HG03139 (cell line): ENCODE measurements around the gene UBQLN1.
"Not testable (repeated sequence)": the region's sequence is repeated elsewhere in the genome, so short reads cannot be mapped to it uniquely, and the experiment has no call there.

Experiments
- ATAC-seq: cut with Tn5 transposase; IDR thresholded peaks from one replicate; pipeline ENCODE4 v1.9.1; 2021; ENCODE audit not compliant: unreplicated experiment

UBQLN1 gene

GRCh38 chr9:83707768-83708514 is at the start of gene UBQLN1:
Gene UBQLN1, minus strand, starts transcription at chr9:83707958. Its CDS starts 279 bp downstream, at chr9:83707679.
- peak; percentile 74 for ATAC-seq

DNA sequence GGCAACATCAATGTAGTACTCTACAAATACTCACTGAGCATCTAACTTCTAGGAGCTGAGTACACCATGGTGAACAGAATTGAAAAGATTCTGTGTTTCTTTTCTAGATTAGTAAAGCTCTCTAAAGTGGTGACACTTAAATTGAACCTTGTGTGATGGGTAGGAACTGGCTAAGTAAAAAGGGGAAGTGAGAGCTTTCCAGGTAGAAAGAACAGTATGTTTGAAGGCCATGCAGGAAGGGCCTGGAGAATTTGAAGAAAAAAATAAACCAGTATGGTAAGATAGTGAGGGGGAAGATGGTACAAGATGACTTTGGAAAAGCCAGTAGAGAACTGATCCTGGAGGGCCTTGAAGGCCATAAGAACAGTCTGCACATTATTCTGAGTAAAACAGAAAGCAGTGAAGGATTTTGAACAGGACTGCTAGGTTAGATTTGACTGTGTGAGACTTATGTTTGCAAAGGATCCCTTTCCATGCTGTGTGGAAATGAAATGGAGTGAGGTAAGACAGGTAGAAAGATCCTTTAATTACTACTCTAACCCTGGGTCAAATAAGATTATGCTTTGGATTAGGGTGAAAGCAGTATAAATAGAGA is 46.7 kb upstream of the UBQLN1 start:
- ATAC-seq: no peak

- no peak for ATAC-seq
Observed at GRCh38 chr9:83749706-83750105, 41.9 kb upstream of the UBQLN1 start.

DNA sequence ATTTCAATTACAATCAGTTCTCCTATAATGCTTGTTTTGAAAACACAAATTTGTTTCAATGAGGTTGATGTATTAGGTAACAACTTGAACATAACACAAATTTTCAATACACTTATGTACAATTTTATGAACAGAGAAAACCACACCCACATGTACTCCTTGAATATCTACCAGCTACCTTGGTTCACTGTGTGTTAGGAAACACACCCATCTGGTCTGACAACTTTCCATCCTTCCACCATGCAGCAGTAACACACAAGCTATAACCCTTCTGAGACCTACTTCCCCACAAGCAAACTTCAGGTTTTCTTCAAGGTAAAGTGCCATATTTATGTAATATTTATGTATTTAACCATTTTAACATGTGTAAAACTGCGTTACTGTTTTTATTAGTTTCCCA is 36.4 kb upstream of the UBQLN1 start:
- ATAC-seq: no peak

- no peak for ATAC-seq
Observed at GRCh38 chr9:83733739-83734138, 26.0 kb upstream of the UBQLN1 start.

GRCh38 chr9:83728591-83729368 is 21.0 kb upstream of the UBQLN1 start:
- not testable (repeated sequence) for ATAC-seq

- ATAC-seq: no peak
Observed at GRCh38 chr9:83724436-83724835, 16.7 kb upstream of the UBQLN1 start.

DNA sequence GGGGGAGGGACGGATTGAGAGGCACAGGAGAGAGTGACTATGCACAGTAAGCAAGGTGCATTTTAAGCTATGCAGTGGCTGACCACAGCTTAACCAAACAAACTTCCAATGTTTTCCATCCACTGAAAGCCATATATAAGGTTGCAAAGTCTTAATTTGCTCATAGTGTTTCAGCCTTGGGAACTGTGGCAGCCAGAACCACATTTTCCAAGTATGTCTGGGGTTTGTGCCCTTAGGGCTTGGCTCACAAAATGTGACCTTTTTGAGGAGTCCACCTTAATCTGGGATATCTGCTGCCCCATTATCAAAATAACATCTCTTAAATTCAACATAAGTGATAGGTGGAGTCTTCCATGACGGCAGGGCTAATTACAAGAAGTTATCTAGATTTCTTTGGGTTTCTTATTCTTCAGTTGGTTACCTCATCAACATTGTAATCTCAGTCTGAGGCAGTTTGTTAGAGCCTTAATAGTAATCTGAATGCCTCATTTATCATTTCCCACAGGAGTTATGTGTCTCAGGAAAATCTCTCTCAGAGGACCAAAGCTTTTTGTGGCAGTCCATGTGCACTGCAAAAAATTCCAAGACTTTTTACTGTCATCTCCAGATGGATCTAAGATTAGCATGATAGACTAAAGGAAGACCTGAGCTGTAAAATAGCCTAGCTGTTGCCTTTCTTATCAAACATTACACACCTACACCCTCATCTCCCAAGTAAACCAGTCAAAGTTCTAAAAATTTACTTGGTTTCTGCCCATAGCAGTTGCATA is 15.2 kb upstream of the UBQLN1 start:
- no peak for ATAC-seq

DNA sequence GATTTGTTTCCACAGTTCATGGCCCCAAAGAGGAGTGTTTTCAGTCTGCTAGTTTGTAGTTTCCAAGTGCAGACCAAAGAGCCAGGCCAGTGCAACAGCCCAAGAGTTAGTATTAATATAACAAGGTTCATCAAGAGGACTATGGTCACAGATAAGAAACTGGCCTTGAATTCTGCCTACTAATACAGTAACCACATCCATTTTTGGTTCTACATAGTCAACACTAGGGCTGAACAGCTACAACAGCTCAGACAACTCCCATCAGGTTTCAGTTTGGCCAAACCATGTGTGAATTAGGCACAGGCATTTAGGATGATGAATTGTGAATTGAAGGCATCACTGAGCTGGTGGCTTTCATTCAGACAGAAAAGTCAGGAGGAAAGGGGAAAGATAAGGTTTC is 13.8 kb upstream of the UBQLN1 start:
- ATAC-seq: no peak

DNA sequence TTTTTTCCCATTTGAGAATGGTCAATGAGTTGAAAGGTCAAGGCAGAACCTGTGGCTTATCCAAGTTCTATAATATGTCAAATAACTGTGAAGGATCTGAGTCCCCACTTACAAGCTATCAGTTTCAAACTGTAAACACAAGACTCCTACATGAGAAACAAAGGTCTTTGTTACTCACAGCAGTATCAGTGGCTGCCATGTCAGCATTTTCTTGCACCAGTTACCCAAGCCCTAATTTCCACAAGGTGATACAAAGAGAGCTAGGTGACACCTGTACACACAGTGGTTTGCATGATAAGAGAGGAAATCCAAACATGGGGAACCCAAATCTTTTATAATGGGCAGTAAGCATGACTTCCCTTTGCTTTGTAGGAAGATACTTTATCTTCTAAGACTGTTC is 8.0 kb upstream of the UBQLN1 start:
- no peak for ATAC-seq

GRCh38 chr9:83715221-83715620 is 7.5 kb upstream of the UBQLN1 start:
- no peak for ATAC-seq

GRCh38 chr9:83714329-83714728 is 6.6 kb upstream of the UBQLN1 start:
- ATAC-seq: no peak

DNA sequence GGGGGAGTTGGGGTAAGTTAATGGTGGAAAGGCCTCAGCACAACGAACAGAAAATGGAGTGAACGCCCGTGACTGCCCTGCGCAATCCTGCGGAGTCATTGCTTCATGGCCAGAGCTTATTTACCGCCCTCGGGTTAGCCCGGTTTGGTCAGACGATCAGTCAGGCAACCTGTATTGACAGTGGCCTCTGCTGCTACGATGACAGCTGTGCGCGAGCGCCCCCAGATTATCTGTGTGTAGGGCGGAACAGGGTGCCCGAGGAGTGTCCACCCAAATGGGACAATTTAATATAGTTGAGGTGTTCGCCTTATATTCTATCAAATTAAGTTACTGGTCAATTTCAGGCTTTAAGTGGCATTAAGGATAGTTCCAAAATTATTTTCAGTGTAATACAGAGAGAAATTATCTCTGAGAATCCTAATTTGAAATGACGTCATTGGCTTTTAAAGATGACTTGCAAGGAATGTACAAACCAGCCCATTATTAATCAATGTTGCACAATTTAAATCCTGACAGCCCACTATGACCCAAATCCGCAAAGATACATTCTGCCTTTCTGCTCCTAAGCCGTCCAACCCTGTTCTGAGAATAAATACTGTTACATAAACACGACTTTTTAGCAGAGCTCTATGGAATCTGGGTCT is 879 bp upstream of the UBQLN1 start:
- ATAC-seq: peak; percentile 47

- peak; percentile 45 for ATAC-seq
Observed at GRCh38 chr9:83707518-83707767, 315 bp downstream of the UBQLN1 start.

DNA sequence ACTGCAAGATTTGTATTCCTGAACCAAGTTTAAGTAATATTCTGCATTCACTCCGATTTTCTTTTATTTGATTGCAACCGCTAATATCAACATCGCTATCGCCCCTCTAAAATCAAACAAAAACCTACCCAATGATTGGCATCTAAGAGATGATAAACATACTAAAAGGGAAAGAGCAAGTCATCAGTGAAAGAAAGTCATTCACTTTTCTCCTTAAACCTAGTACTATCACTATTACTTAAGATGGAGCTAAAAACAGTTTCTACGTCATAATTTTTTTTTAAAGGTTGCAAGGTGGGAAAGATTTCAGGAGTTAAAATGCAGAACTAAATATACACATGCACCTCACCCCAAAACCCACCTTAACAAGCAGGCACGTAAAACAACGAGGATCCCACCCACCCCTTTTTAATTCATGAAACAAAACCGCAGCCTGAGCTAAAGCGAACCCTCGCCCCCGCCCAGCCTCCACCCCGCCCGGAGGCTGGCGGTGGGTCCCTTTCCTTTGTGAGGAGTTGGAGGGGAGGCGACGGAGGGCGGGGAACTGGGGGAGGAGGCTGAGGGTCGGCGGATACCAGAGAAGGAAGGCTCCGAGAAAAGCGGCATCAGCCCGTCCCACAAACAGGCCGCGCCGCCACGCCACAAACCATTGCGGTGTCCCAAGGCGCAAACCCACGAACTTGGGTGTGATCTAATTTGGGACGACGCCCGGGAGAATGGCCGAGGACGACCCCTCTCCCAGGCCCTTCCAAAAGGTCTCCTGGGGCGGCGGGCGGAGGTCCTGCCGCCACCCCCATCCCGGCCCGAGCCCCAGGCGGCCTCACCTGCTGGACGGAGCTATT is 861 bp downstream of the UBQLN1 start:
- peak; percentile 17 for ATAC-seq

DNA sequence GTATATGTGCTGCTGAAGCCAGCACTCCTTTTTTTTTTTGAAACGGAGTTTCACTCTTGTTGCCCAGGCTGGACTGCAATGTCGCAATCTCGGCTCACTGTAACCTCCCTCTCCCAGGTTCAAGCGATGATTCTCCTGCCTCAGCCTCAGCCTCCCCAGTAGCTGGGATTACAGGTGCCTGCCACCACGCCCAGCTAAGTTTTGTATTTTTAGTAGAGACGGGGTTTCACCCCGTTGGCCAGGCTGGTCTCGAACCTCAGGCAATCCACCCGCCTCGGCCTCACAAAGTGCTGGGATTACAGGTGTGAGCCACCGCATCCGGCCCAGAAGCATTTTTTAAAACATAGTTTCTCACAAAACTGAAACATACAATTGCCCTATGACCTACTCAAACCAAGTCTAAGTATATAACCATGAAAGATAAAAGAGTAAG is 2.5 kb downstream of the UBQLN1 start:
- ATAC-seq: not testable (repeated sequence)

DNA sequence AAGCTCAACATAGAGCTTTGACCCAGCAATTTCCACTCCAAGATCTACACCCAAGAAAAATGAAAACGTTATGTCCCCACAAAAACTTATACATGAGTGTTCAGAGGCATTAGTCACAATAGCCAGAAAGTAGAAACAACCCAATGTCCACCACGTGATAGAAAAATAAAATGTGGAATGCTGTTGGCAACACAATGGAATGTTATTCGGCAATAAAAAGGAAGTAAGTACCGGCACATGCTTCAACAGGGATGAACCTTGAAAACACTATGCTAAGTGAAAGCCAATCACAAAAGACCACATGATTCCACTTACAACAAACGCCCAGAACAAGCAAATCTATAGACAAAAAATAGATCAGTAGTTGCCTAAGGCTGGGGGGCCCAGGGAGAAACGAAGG is 6.0 kb downstream of the UBQLN1 start:
- no peak for ATAC-seq

- no peak for ATAC-seq
Observed at GRCh38 chr9:83701286-83701685, 6.5 kb downstream of the UBQLN1 start.

DNA sequence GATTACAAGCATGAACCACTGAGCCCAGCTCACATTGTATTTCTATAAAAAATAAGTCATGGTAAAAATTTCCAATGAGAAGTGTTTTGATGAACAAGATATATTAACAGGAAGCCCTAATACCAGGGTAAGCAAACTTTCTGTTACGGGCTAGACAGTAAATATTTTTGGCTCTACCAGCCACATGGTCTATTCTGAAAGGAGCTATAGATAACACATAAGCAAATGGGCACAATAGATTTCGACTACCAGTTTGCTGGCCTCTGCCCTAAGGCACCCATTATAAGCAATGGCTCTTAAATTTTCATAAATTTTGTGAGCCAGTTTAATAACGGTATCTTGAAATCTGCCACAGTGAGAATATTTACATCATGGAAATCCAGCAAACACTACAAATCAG is 8.1 kb downstream of the UBQLN1 start:
- ATAC-seq: no peak

DNA sequence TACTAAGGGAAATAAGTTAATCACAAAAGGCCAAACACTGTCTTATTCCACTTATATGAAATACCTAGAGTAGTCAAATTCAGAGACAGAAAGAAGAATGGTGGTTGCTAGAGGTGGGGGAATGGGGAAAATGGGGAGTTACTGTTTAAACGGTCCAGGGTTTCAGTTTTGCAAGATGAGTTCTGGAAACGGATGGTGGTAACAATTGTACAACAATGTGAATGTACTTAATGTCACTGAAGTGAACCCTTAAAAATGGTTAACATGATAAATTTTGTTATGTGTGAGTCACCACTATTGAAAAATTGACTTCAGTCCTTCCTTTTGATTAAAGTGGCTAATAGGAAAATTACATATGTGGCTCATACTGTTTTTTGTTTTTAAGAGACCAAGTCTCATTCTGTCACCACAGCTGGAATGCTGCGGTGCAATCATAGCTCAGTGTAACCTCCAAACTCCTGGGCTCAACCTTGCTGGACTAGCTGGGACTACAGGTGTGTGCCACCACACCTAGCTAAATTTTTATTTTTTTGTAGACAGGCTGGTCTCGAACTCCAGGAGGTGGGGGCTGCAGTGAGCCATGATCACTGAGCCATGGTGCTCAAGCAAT is 8.7 kb downstream of the UBQLN1 start:
- ATAC-seq: no peak
